HUES64 (cell line): ENCODE measurements around the gene MTFR1L.

ENCODE experiments used
- H3K27ac ChIP-seq: 2 replicates; pipeline ENCODE4 v1.7.0; 2013; ENCODE audit warnings: low read depth, low read length, inconsistent platforms
- H3K27me3 ChIP-seq: 2 replicates; pipeline ENCODE4 v1.6.1; 2013; ENCODE audit warnings: mild to moderate bottlenecking, low read length; ENCODE audit not compliant: insufficient read depth
- H3K36me3 ChIP-seq: 2 replicates; pipeline ENCODE4 v1.6.1; 2013; ENCODE audit warnings: mild to moderate bottlenecking, low read length; ENCODE audit not compliant: insufficient read depth
- H3K4me1 ChIP-seq: 2 replicates; pipeline ENCODE4 v1.6.1; 2013; ENCODE audit warnings: mild to moderate bottlenecking, low read length, moderate library complexity; ENCODE audit not compliant: insufficient read depth
- H3K4me3 ChIP-seq: 2 replicates; pipeline ENCODE4 v1.5.1; 2013; ENCODE audit warnings: mild to moderate bottlenecking, low read length, moderate library complexity
- H3K9ac ChIP-seq: 2 replicates; pipeline ENCODE4 v1.6.1; 2013; ENCODE audit warnings: mild to moderate bottlenecking, low read depth, low read length
- H3K9me3 ChIP-seq: 2 replicates; pipeline ENCODE4 v1.6.1; 2013; ENCODE audit warnings: low read depth, low read length; ENCODE audit not compliant: insufficient read depth
- WGBS: fragments of 150-250, 120-280 bp; methylation state at CpG from one replicate; pipeline ENCODE4 v1.1.7; 2013; ENCODE audit warnings: missing lambda C conversion rate; 5-methylcytosine and 5-hydroxymethylcytosine counted together

MTFR1L gene

DNA sequence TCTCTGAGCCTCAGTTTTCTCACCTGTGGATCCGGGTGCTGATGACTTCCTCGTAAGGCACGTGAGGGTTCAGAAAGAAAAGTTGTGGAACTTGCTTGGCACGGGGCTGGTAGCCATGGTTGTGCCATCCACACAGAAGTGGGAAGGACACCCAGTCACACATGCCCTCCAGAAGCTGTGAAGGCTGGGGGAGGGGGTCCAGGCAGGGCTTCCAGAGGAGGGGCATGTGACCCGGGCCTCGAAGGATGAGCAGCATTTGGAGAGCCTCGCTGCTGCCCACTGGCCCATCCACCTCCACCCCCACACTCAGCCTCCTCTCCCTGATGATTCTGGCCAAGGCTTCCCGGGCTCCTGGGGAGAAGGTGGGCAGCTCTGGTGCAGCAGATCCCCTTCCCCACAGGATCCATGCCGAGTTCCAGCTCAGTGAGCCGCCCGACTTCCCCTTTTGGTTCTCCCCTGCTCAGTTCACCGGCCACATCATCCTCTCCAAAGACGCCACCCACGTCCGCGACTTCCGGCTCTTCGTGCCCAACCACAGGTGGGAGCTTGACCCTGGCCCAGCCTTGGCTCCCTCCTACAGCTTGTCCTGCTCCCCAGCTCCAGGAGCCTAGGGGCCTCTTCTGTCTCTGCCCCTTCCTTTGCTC lies 10.3 kb upstream of the MTFR1L start:
- Histone ChIP-seq H3K36me3 (peaks cover 63% of the 10 kb centered on the region), H3K4me1 (no peaks in the 10 kb centered on the region), H3K4me3 (no peak overlapping the region), H3K27ac (peak overlapping the region; percentile 13; the same call in 1 of the 2 replicates), H3K27me3 (no peaks in the 10 kb centered on the region), H3K9ac (no peak overlapping the region), H3K9me3 (no peaks in the 10 kb centered on the region)
- WGBS, result 91% methylated on average over 18 of the region's 18 CpGs

DNA sequence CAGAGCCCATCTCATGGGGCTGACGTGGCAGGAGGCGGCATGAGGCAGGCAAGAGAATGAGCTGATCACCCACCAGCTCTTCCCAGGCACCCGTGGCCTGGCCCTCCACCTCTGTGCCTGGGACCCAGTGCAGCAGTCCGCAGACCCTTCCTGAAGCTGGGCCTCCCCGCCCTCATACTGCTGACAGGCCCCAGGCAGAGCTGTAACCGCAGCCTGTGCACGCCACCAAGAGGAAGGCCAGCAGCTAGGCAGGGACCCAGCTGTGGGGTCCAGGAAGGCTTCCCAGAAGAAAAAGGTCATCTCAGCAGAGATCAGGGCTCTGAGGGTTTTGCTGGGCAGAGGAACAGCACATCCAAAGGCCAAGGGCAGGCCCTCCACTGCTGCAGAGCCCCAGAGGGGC lies 9.8 kb upstream of the MTFR1L start:
- Histone ChIP-seq H3K9me3 (no peaks in the 10 kb centered on the region), H3K9ac (no peak overlapping the region), H3K27ac (peak overlapping the region; percentile 13; the same call in 1 of the 2 replicates), H3K27me3 (no peaks in the 10 kb centered on the region), H3K4me3 (no peak overlapping the region), H3K36me3 (peaks cover 63% of the 10 kb centered on the region), H3K4me1 (no peaks in the 10 kb centered on the region)
- 91% methylated on average over 7 of the region's 7 CpGs for WGBS

DNA sequence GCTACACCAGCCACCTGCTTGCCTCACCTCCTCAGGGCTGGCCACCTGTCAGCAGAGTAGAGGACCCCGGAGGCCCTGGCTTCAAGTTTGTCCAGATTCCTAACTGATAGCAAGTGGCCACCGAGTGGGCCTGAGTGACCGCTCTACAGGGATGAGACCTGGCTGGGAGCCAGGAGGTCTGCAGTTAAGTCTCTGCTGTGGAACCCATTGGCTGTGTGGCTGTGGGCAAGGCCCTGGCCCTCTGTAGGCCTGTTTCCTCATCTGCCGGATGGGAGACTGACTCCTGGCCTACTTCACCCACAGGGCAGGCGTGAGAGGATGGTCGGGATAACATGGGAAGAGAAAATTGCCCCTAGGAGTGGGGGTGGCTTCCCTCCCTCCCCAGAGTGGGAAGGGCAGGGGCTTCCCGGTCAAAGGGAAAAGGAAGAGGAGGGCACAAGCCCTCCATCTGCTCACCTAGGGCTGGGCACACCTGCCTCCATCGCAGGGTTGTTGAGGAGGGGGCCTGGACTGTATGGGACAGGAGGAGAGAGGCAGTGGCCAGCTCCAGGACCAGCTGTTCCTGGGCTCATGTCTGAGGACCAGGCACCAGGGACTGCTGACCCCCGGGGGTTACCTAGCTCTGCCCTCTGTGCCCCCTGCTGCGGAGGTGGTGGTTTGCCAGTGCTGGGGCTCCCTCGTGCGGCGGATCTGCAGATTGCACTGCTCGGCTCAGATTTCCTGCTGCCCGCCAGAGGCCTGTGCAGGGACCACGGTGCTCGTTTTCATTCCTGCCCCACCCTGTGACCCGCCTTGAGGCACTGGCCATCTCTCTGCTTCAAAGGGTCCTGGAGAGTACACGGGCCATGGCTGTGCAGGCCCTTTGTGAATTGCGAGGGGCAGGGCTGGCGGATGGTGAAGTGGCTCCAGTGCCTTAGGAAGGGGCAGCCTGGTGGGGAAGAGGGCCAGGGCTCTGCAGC lies 9.1 kb upstream of the MTFR1L start:
- WGBS, result 48% methylated on average over 21 of the region's 21 CpGs
- H3K27ac ChIP-seq, result no peak overlapping the region; the same call in 1 of the 2 replicates
- H3K27me3 ChIP-seq, result no peaks in the 10 kb centered on the region
- no peaks in the 10 kb centered on the region for H3K4me1 ChIP-seq
- H3K4me3 ChIP-seq, result no peak overlapping the region
- H3K9ac ChIP-seq, result no peak overlapping the region
- H3K9me3 ChIP-seq, result no peaks in the 10 kb centered on the region
- H3K36me3 ChIP-seq, result peaks cover 59% of the 10 kb centered on the region

DNA sequence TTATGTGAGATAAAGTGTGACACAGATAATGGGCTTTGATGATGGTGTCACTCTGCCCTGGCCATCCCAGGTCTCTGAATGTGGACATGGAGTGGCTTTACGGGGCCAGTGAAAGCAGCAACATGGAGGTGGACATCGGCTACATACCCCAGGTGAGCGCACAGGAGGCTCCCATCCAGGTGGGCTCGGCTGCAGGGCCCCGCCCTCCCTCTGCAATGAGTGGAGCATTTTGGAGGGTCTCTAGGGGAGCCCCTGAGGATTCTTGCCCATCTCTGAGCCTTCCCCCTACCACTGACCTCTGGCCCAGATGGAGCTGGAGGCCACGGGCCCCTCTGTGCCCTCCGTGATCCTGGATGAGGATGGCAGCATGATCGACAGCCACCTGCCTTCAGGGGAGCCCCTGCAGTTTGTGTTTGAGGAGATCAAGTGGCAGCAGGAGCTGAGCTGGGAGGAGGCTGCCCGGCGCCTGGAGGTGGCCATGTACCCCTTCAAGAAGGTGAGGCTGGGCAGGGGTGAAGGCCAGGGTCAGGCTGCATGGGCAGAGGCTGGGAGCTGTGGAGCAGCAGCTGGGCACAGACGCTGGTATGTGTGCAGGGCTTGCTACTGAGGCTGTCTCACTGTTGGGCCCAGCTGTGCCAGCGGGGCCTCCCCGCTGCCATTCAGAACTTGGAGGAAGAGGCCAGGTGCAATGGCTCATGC lies 8.2 kb upstream of the MTFR1L start:
- no peak overlapping the region for H3K9ac ChIP-seq
- no peaks in the 10 kb centered on the region for H3K9me3 ChIP-seq
- no peaks in the 10 kb centered on the region for H3K4me1 ChIP-seq
- peaks cover 53% of the 10 kb centered on the region for H3K36me3 ChIP-seq
- no peak overlapping the region for H3K4me3 ChIP-seq
- H3K27me3 ChIP-seq, result no peaks in the 10 kb centered on the region
- whole genome bisulfite sequencing, result 94% methylated on average over 13 of the region's 13 CpGs
- no peak overlapping the region for H3K27ac ChIP-seq

DNA sequence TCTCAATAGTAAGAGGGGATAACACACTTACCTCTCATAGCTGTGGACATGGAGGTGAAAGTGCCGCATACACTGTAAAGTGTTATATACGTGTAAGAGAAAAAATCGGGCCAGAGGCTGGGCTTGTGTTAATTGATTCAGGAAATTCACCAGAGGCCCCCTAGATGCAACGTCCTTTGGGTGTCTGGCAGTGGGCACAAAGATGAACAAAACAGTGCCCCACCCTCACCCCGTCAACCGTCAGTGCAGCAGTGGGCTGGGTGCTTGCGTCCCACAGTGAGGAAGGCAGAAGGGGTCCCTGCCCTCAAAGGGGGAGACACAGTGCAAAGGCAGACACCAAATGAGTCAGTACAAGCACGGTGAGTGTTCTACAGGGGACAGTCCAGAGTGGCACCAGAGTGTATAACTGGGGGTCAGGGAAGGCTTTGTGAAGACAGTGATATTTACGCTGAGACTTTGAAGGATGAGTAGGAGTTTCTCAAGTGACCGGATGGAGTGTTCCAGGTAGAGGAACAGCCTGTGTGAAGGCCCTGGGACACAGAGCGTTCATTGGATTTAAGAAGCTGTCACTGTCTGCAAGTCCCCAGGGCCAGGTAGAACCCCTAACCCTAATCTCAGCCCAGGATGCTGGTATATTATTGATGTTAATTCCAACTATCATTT lies 6.6 kb upstream of the MTFR1L start:
- Histone ChIP-seq H3K4me3 (no peak overlapping the region), H3K27ac (no peak overlapping the region), H3K27me3 (no peaks in the 10 kb centered on the region), H3K9ac (no peak overlapping the region), H3K9me3 (no peaks in the 10 kb centered on the region), H3K4me1 (peaks cover 5% of the 10 kb centered on the region; the same call in 1 of the 2 replicates), H3K36me3 (peaks cover 45% of the 10 kb centered on the region)
- WGBS, result 91% methylated on average over 11 of the region's 11 CpGs

DNA sequence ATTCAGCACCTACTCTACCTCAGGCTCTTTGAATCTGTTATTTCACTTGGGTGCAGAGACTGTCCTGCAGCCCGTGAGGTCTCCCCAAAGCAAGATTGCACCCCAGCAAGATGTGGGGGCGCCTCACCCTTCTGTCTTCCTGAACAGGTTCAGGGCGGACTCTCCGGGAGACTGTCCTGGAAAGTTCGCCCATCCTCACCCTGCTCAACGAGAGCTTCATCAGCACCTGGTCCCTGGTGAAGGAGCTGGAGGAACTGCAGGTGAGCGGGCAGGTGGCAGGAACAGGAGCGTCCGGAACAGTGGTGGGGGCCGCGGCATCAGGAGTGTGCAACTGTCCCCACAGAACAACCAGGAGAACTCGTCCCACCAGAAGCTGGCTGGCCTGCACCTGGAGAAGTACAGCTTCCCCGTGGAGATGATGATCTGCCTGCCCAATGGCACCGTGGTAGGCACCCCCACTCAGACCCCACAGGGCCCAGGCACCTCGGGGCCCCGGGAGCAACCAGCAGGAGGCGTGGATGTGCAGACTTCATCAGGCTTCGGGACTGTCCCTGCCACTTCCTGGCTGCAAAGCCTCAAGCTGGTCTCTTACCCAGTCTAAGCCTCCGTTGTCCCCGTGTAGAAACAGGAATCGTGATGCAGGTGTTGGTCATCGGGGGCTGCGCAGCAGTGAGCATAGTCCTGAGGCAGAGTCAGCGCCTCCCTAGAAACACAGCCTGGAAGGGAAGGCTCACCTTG lies 5.9 kb upstream of the MTFR1L start:
- Histone ChIP-seq H3K36me3 (peaks cover 45% of the 10 kb centered on the region), H3K9ac (no peak overlapping the region), H3K9me3 (no peaks in the 10 kb centered on the region), H3K4me1 (peaks cover 12% of the 10 kb centered on the region; the same call in 1 of the 2 replicates), H3K27me3 (no peaks in the 10 kb centered on the region), H3K27ac (no peak overlapping the region), H3K4me3 (no peak overlapping the region)
- WGBS, result 94% methylated on average over 24 of the region's 24 CpGs

DNA sequence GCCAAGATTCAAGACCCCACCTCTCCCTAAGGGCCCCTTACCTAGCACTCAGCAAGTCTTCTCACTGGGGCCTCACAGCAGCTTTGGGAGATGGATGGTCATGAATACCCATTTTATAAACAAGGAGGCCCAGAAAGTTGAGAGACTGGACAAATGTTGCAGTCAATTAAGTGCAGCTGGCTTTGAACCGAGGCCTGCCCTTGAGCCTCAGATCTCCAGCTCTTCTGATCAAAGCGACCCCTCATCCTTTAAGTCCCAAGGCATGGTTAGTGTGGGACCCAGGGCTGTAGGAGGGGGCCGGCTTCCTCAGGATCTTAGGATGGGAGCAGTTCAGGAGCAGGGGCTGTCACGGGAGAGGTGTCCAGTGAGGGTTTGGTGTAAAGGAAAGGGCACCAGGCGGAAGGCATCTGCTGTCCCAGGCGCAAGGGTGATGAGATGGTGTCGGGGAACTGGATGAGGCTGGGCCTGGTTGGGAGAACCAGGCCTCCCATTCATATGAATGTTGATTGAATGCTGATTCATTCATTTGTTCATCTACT lies 5.1 kb upstream of the MTFR1L start:
- Histone ChIP-seq H3K9me3 (no peaks in the 10 kb centered on the region), H3K4me3 (no peak overlapping the region), H3K27me3 (no peaks in the 10 kb centered on the region), H3K4me1 (peaks cover 15% of the 10 kb centered on the region; the same call in 1 of the 2 replicates), H3K9ac (no peak overlapping the region), H3K27ac (no peak overlapping the region), H3K36me3 (peaks cover 38% of the 10 kb centered on the region)
- WGBS, result 94% methylated on average over 7 of the region's 7 CpGs

DNA sequence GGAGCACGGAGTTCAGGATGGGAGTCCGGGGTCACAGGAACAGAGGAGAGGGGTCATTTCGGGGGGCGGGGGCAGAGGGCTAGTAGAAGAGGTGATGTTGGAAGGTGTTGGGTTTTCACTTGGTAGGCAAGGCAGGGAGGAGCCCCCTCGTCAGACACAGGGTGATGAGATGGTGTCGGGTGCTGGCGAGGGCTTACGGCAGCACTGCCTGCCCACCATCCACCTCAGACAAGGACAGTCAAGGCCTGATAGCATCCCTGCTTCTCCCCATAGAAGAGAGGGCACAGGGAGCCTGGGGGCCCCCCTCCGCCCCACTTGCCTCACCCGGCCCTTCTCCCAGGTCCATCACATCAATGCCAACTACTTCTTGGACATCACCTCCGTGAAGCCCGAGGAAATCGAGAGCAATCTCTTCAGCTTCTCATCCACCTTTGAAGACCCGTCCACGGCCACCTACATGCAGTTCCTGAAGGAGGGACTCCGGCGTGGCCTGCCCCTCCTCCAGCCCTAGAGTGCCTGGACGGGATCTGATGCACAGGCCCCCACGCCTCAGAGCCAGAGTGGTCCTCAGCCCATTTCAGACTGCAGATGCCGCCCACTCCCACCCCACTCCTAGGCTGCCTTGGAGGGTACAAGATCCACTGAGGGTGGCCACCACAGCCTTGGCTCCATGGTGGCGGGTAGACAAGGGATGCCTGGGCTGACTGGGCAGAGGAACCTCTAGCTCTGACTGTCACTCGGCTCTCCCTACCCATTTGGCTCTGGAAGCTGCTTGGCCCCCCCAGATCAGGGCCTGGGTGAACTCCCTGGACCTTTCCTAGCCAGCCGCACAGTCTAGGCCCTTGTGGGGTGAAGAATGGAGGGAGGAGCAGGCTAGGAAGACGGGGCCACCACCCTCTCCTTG lies 4.3 kb upstream of the MTFR1L start:
- Histone ChIP-seq H3K9me3 (no peaks in the 10 kb centered on the region), H3K4me1 (peaks cover 15% of the 10 kb centered on the region; the same call in 1 of the 2 replicates), H3K36me3 (peaks cover 33% of the 10 kb centered on the region), H3K27ac (no peak overlapping the region), H3K4me3 (no peak overlapping the region), H3K9ac (no peak overlapping the region), H3K27me3 (no peaks in the 10 kb centered on the region)
- WGBS, result 92% methylated on average over 24 of the region's 24 CpGs

DNA sequence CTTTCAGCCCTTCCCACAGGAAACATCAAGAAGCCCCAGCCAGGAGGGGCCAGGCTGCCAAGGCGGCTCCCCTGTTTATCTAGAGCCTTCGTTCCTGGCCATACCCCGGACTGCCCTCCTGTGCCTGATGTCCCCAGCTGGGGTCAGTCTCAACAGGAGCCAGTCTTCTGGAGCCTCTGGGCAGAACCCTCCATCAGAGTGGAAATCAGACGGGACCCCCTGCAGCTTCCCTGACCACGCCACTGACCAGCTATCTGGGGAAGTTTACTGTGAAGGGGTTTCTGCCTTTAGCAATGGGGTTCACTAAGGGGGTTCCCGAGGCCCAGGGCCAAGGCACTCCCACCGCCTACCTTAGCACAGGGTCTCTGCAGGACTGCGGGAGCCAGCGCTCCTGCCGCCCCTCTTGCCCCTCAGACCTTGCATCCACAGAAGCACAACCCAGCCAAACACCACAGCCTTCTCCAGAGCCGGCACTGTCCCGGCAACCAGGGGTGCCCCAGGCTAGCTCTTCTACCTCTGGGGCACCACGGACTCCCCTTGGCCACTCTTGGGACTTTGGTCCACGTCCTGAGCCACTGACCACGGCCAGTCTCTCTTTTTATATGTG lies 3.5 kb upstream of the MTFR1L start:
- Histone ChIP-seq H3K36me3 (peaks cover 33% of the 10 kb centered on the region), H3K4me1 (peaks cover 20% of the 10 kb centered on the region), H3K9me3 (no peaks in the 10 kb centered on the region), H3K9ac (no peak overlapping the region), H3K27me3 (peaks cover under 1% of the 10 kb centered on the region; the same call in 1 of the 2 replicates), H3K4me3 (no peak overlapping the region), H3K27ac (no peak overlapping the region)
- 93% methylated on average over 15 of the region's 15 CpGs for WGBS
